Tibial nerve (tissue), 3 donors: ENCODE data around the gene IYD.

ENCODE experiments used
- CTCF ChIP-seq, 5 experiments: fragments of 200-600 bp in 3 of 5; fragments of 450-650 bp in 2 of 5; sonication (generic) in 3 of 5; IDR thresholded peaks; one replicate each; pipeline ENCODE4 v1.5.1; 2016 to 2019; ENCODE audit warnings: antibody characterized with exemption in 5 of 5, mild to moderate bottlenecking in 3 of 5, moderate library complexity in 2 of 5
- POLR2A ChIP-seq, 2 donors: fragments of 450-650 bp; IDR thresholded peaks; one replicate each; pipeline ENCODE4 v1.6.1; 2017; ENCODE audit warnings: antibody characterized with exemption in 2 of 2, mild to moderate bottlenecking in 2 of 2, moderate library complexity in 2 of 2

GRCh38 chr6:150322466-150322871 is 46.3 kb upstream of the IYD start:
- TF ChIP-seq POLR2A (IDR thresholded peaks at IDR 0.05) (no peak), CTCF (IDR thresholded peaks at IDR 0.05) (no peak)
